HL-60/S4 treated with phorbol 12-myristate 13-acetate at 8.2 ng/mL for 4 days and 3 days (cell line): ENCODE measurements around the gene CXorf38.
"Not testable (repeated sequence)": the region's sequence is repeated elsewhere in the genome, so short reads cannot be mapped to it uniquely, and the experiment has no call there.

ENCODE experiments used
- in situ Hi-C: fragments of 300-500 bp; cut with MboI; formaldehyde crosslinking; loops from 2 replicates; pipeline ENCODE4 v1.15.0; 2022; ENCODE audit warnings: low sequenced_read_pairs

The CXorf38 gene

GRCh38 chrX:40637687-40638086 lies 9.7 kb downstream of the CXorf38 start:
- in situ Hi-C loops: no loop called here

- in situ Hi-C loops: no loop called here
These were observed 15.2 kb downstream of the CXorf38 start for GRCh38 chrX:40632199-40632598.

GRCh38 chrX:40628506-40628905 lies 18.9 kb downstream of the CXorf38 start:
- in situ Hi-C loops: no loop called here

GRCh38 chrX:40625294-40625693 lies 22.1 kb downstream of the CXorf38 start:
- in situ Hi-C loops: no loop called here

GRCh38 chrX:40623665-40624064 lies 23.7 kb downstream of the CXorf38 start:
- in situ Hi-C loops: no loop called here

GRCh38 chrX:40623139-40623536 lies 24.2 kb downstream of the CXorf38 start, which contains the start of gene MPC1L:
Gene MPC1L, plus strand, starts transcription at chrX:40623428. Its CDS starts 138 bp downstream, at chrX:40623566.
- in situ Hi-C loops: no loop called here

- in situ Hi-C loops: no loop called here
These were observed 24.8 kb downstream of the CXorf38 start for GRCh38 chrX:40622479-40623138.

GRCh38 chrX:40617566-40617965 lies 29.8 kb downstream of the CXorf38 start:
- in situ Hi-C loops: no loop called here

GRCh38 chrX:40615976-40616375 lies 31.4 kb downstream of the CXorf38 start:
- in situ Hi-C loops: no loop called here

- in situ Hi-C loops: no loop called here
These were observed 34.9 kb downstream of the CXorf38 start for GRCh38 chrX:40612511-40612910.

- in situ Hi-C loops: no loop called here
These were observed 40.0 kb downstream of the CXorf38 start for GRCh38 chrX:40607381-40607780.

GRCh38 chrX:40603446-40603845 lies 43.9 kb downstream of the CXorf38 start:
- in situ Hi-C loops: no loop called here

- in situ Hi-C loops: not testable (repeated sequence)
These were observed 57.6 kb downstream of the CXorf38 start for GRCh38 chrX:40589616-40590321.

GRCh38 chrX:40587623-40588022 lies 59.7 kb downstream of the CXorf38 start:
- in situ Hi-C loops: not testable (repeated sequence)

- in situ Hi-C loops: no loop called here
These were observed 64.5 kb downstream of the CXorf38 start for GRCh38 chrX:40582811-40583210.

- in situ Hi-C loops: not testable (repeated sequence)
These were observed 65.2 kb downstream of the CXorf38 start for GRCh38 chrX:40582178-40582577.

- in situ Hi-C loops: no loop called here
These were observed 65.9 kb downstream of the CXorf38 start for GRCh38 chrX:40581336-40581920.

- in situ Hi-C loops: no loop called here
These were observed 66.6 kb downstream of the CXorf38 start, which contains the start of gene ATP6AP2 for GRCh38 chrX:40580537-40581335. Gene ATP6AP2, plus strand, starts transcription at chrX:40580970. Its CDS starts 96 bp downstream, at chrX:40581066.

- in situ Hi-C loops: no loop called here
These were observed 67.3 kb downstream of the CXorf38 start for GRCh38 chrX:40579900-40580536.

GRCh38 chrX:40579141-40579540 lies 68.2 kb downstream of the CXorf38 start:
- in situ Hi-C loops: no loop called here
